Erythroblast (primary cell): ENCODE results near the gene PLCH1.

Experiments used
- GATA1 ChIP-seq: IDR thresholded peaks from 2 replicates; pipeline ENCODE4 v1.6.1; 2011; ENCODE audit warnings: low read depth, mild to moderate bottlenecking, control low read depth, low read length, moderate library complexity
- POLR2A ChIP-seq: IDR thresholded peaks from 2 replicates; pipeline ENCODE4 v1.6.1; 2011; ENCODE audit warnings: mild to moderate bottlenecking, low read length

DNA sequence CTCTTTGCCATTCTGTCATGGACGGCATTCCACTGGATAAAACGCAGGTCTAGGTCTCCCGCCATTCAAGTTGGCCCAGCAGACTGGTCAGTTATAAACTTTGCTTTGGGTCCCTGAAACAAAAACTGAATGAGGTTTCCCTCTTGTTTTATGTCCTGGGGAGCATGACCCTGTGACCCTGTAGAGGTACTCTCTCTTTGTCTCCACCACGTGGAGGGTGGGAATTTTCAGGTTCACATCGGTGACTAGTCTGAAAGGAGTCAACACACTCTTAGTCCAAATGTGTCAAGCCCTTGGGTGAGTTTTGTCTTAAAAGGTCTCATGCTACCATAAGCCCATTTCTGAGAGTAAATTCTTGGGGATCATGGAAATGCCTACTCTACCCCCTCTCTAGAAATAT is 139.9 kb downstream of the PLCH1 start:
- no peak for TF ChIP-seq POLR2A
- TF ChIP-seq GATA1: no peak
